GM21423 (cell line): ENCODE measurements around the gene RPL28.

Experiments used
- ATAC-seq: cut with Tn5 transposase; IDR thresholded peaks from one replicate; pipeline ENCODE4 v1.9.1; 2021; ENCODE audit warnings: mild to moderate bottlenecking, moderate library complexity; ENCODE audit not compliant: unreplicated experiment

The RPL28 gene

DNA sequence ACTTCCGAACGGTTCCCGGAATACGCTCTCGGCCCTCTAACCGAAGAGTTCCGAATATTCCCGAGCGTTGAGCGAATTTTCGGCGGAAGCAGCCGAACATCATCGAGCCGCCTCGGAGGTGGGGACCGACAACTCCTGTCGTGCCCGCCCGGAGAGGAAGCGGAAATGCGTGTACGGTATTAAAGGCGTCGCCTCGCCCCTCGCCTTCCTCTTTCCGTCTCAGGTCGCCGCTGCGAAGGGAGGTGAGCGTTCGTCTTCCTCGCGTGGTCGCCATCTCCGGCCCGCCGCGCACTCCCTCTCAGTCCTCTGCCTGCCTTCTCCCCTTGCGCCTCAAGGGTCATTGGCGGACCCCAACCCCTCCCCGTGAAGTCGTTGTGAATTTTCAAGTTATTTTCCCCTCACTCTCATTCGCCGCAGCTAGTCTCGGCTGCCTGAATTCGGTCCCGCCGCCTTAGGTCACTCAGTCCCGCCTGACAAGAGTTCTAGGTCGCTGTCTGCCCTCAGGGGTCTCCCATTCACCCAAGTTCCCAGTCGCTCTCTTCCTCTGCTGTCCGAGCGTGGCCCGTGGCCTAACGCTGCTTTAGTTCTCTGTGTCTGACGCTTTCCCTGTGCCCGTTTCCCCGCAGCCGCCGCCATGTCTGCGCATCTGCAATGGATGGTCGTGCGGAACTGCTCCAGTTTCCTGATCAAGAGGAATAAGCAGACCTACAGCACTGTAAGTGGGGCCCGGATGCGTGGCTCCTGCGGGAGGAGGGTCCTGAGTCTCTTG is at the start of gene RPL28:
Gene RPL28, plus strand, starts transcription at position 209 of the 769 bp plus-strand sequence. Its CDS starts 426 bp downstream, at position 635.
- ATAC-seq = peak; percentile 66

DNA sequence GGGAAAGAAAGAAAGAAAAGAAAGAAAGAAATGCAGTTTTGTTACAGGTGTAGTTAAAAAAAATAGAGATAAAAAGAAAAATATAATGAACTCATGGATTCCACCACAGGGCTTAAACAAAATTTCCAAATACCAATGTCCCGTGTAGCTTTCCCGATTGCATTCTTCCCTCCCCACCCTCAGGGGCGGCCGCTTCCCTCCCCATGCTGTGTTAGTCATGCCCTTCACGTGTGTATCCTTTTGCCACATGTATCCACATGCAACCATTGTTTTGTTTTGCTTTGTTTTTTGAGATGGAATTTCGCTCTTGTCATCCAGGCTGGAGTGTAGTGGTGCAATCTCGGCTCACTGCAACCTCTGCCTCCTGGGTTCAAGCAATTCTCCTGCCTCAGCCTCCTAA is 49.6 kb upstream of the RPL28 start:
- no peak for ATAC-seq

DNA sequence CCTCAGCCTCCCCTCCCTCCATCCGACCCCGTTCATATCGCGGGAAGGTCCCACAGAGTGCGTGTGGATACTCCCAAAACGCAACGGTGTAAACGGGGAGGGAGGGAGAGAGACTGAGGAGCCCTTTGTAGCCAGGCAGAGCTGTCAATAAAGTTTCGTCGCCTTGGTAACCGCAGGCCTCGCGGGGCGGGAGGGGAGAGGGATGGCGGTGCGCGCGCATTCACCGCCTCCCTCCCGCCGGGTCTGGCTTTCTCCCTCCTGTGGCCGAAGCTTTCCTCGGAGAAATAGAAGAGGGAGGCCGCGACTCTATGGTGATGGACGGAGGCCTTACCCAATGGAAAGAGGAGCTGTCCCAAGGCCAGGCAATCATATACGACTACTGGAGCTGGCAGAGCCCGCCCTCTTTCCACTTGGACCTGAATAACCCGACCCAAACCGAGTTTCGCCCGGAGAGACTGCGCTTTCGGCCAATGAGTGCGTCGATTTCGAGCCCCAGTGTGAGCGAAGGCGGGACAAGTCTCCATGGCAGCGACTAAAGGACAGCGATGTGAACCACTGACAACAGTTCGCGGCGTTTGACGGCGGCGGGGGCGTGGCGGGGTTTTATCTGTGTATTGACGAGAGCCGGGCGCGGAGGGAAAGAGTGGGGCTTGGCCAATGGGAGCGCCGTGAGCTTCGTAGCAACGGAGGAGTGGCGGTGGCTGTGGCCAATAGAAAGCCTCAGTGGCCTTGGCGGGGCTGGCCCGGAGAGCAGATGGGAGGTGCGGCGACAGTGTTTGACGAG is 46.4 kb upstream of the RPL28 start, which contains the start of gene KMT5C:
Gene KMT5C, plus strand, starts transcription at position 772 of the 784 bp plus-strand sequence. CDS start 2,061 bp downstream, outside the sequence.
- ATAC-seq = peak; percentile 75

DNA sequence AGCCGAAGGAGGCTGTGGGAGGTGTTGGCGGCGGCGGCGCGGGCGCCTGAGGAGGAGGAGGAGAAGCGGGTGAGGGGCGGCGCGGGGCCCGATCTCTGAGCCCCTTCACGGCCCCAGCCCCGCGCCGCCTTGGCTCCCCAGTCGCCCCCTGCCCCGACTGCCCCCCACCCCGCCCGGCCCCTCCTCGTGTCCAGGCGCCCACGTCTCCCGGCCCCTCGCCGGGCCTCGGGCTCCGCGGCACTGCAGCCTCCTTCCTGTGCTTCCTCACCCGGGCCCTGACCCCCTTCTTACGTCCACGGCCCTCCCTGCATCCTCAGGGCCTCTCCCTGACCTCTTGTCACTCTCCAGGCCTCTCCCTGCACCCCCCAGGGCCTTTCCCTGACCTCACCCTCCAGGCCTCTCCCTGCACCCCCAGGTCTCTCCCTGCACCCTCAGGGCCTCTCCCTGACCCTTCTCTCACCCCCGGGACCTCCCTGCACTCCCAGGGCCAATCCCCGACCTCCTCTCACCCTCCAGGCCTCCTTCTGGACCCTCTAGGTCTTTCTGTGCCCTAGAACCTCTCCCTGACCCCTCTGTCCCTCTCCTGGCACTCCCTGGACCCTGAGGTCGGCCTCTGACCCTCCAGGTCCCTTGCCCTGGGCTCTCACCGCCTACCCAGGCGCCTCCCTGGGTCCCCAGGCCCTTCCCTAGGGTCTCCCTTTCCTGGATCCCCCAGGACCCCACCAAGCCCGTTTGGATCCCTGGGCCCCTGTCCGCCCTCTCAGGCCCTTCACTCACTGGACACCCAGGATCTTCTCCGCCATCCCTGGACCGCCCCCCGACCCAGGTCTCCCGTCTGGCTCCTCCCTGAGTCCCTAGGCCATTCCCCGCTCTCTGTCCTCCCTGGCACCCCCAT is 45.6 kb upstream of the RPL28 start:
- ATAC-seq = no peak

DNA sequence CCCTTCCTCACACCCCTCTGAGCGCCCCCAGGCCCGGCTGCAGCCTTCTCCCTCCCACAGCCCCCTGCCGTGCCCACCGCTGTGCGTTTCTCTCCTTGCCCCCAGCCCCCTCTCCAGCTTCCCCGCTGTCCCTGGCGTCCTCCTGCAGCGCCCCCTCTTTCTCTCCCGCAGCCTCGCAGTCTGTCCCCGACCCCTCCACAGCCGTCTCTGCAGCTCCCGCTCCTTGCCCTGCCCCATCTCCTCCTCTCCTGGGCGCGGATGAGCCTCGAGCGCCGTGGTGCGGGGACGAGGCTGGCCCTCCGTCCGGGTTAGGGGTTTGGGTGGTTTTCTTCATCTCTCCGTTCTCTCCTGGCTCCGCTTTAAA is 45.0 kb upstream of the RPL28 start:
- no peak for ATAC-seq

DNA sequence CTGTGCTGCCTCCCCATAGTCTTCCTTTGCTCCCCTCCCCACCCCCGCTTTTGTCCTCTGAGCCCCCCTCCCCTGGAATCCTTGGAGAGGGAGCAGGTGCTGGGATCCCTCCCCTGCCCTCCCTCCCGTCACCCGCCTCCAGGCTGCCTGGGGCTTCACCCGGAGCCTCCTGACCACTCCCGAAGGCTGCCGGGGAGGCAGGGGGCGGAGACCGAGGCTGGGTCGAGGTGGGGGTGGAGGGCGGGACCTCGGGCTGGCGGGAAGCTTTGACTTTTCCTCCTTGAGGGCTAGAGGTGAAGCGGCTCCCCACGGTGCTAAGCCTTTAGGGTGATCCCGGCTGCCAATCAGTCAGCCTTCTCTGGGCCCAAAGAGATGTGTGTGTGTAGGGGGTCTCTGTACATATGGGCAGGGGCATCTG is 44.6 kb upstream of the RPL28 start:
- ATAC-seq = no peak

DNA sequence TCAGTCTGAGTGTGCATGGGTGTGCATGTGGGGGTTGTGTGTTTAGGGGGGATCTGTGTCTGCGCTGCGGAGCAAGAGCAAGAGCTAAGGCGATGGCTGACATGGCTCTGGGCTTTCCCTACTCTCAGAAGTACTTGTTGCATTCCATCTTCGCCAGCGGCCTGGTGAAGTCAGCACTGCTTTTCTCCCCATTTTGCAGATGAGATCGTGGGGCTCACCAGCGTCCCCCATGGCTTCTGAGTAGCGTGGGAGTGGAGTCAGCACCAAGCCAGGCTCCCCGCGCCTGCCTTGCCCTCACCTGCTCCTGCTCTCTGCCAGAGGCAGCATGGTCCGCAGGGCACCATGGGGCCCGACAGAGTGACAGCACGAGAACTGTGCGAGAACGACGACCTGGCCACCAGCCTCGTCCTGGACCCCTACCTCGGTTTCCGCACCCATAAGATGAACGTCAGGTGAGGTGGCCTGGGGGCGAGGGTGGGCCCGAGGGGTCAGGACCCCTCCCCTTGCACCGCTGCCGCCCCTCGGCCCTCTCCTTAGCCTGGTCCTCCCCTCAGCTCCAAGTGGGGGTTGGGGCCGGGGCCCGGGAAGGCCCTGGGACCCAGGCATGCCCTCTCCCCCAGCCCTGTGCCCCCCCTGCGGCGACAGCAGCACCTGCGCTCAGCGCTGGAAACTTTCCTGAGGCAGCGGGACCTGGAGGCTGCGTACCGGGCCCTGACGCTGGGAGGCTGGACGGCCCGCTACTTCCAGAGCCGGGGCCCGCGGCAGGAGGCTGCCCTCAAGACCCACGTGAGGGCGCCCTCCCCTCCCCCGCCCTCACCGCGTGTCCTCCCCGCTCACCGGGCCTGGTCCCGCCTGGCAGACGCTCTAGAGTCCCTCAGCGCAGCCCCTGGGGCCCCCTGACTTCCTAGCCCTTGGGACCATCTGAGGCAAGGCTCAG is 43.9 kb upstream of the RPL28 start:
- ATAC-seq = no peak

DNA sequence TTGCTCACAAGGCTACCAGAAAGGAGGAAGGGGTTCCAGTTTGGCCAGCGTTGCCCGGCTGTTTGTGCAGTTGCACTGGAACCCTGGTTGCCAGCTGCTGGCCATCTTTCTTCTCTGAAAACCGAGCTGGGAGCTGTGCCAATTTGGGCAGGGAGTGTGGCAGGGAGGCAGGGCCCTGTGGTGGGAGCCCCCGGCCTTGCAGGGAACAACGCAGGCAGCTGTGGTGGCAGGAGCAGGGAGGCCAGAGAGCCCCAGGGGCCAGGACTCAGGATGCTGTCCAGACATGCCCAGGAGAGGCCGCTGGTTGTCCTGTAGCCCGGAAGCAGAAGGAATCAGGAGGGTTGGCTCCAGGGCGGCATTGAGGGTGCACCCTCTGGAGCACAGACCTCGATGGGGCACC is 41.3 kb upstream of the RPL28 start:
- no peak for ATAC-seq

DNA sequence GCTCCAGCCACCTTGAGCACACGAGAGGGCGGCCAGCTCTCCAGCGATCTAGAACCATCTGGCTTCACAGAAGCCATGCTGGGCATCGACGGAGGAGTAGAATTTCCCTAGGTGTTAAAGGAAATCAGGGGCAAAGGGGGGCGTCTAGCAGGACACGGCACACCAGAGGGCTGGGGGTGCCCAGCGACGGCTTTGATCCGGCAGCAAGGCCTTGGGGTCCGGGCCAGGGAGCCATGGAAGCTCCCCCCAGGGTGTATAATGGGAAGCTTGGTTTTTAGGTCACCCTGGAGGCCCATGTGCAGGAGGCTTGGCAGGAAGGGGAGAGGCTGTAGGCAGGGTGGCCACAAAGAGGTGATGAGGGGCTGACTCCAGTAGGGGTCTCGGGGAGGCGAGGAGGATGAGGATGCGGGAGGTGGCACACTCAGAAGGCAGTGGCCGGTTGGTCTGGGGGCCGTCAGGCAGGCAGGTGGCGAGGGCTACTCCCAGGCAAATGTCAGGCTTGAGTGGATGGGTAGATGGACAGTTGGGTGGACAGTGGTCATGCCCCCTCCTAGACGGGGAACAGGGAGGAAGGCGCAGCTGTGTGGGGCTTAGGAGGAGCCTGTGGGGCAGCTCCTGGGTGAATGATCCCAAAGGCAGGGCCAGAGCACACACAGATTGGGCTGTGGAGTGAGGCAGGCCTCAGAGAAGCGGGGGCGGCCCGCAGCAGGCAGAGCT is 40.5 kb upstream of the RPL28 start:
- no peak for ATAC-seq

DNA sequence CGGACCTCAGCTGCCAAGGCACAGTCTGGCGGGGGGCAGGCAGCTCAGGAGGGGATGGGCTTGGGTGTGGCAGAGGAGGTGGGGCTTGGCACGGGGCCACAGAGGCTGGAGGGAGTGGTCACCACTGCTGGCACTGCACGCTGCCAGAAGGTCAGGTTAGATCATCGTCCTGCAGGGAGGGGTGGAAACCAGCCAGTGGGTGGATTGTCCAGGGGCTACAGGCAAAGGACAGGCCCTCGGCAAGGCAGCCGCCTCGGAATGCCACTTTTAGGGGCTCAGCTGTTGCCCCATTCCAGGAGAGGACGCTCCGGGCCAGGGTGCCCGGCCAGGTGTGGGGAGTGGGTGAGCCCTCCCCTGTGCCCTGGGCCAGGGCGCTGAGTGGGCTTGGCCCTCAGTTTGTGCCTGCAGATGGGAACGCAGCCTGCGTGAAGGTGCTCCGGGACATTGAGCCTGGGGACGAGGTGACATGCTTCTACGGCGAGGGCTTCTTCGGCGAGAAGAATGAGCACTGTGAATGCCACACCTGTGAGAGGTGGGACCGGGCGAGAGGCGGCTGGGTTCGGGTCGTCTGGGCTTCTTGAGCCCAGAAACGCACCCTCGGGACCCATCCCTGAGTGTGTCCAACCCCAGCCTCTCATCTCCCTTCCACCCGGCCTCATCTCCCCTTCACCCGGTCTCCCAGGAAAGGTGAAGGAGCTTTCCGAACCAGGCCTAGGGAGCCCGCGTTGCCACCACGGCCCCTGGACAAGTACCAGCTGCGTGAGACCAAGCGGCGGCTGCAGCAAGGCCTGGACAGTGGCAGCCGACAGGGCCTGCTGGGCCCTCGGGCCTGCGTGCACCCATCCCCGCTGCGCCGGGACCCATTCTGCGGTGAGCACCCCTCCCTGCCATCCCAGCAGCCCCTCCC is 39.7 kb upstream of the RPL28 start:
- no peak for ATAC-seq

DNA sequence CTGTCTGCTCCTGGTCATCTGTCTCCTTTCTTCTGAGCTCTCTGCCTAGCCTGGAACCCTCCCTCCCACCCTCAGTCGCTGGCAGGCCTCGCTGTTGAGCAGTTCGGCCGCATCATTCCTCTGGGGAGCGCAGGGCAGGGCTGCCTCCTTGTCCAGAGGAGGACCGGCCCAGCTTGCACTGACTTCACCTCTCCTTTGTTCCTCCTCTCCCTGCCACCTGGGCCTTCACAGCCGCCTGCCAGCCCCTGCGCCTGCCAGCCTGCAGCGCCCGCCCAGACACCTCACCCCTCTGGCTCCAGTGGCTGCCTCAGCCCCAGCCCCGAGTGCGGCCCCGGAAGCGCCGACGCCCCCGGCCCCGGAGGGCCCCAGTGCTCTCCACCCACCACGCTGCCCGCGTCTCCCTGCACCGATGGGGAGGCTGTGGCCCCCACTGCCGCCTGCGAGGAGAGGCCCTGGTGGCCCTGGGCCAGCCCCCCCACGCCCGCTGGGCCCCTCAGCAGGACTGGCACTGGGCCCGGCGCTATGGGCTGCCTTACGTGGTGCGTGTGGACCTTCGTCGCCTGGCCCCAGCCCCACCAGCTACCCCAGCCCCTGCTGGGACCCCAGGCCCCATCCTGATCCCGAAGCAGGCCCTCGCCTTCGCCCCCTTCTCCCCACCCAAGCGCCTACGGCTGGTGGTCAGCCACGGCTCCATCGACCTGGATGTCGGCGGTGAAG is 38.8 kb upstream of the RPL28 start:
- ATAC-seq = no peak

DNA sequence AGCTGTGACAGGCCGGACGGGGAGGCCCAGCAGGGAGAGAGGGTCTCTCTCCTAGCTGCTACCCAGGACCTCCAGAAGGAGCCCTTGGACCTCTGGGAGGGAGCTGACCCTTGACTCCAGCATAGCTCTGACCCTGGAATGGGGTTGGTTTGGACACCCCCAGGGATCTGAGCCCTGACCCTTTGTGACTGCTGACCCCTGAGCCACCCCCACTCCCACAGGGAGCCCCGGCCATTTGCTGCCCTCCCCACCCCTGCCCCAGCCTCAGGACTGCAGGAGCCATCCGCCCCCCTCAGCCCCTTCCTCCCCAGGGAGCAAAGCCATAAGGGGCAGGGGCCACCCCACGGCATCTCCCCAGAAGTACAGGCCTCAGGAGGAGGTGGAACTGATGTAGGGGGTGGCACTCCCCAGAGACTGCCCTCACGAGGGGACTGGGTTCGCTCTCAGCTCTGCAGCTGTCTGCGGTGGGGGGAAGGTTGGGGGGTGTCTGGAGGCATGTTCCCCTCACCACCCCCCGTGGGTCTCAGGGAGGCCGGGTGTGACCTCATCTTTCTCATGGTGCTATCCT is 38.2 kb upstream of the RPL28 start:
- ATAC-seq = no peak

DNA sequence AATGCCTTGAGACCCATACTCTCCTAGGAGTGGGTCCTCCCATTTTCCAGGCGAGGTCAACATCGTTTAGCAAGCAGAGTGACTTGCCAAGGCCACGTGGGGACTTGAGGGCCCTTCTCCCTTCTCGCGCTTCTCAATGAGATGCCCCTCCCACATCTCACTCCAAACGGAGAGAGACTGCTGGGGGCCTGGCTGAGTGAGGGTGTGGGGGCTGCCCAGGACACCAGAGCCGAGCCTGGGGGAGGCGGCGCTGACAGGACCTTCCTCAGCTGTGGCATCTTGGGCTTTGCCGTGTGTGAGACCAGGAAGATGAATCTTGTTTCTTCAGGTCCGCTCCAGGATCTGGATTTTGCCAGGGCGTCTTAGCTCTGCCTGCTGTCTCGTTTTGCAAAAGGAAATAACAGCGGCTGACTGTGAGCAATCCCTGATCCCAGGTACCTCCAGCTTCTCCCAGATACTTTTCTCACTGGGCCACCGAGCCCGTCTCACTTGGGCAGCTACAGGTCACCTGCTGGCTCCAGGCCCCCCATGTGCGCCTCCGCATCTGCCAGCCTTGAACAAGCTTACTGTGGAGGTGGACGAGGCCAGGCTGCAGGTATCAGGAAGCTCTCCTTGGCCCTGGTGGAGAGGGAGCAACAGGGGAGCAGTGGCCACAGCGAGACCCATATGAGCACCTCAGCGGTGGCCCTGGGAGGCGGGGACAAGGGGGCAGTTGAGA is 37.3 kb upstream of the RPL28 start:
- no peak for ATAC-seq

DNA sequence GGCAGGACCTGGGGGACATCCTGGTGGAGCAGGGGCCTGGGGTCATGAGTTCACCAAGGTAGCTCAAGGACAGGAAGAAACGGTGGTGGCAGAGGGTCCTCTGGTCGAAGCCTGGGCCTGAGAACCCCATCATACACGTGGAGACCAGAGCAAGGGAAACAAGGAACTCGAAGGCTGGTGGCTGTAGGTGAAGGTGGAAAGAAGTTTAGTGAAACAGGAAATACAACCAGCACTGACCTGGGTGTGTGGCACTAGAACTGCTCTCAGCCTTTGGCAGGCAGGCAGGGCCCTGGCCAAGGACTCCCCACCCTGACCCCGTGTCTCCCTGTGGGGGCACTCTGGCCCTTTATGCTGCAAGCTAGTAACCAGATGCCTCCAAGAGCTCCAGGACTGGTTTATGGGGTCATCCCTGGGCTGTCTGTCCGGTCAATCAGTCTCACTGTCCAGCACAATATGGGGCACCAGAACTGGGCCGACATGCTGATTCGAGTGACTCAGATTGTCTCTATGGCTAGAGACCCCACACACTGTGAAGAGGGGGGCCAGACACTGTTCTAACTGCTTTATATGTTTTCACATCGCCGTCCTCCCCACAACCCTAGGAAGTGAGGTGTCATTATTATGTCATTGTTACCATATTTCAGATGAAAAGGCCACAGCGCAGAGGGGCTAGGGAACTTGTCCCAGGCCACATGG is 35.0 kb upstream of the RPL28 start:
- no peak for ATAC-seq

DNA sequence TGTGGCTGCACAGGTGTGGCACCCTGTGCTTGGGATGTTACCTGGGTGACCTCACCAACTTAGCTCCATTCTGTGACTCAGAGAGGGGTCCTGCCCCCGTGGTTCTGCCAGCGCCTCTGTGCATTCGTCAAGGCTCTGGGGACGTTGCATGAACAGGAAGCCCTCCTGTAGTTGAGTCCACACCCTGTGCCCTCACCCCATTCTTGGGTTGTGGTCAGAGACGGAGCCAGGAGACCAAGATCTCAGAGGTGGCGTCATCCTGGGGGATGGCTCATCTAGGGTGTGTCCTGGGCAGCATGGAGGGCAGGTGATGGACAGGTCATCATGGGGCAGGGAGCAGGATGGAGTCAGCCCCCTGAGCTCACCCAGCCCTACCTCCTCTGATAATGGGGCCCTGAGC is 33.7 kb upstream of the RPL28 start:
- ATAC-seq = no peak

DNA sequence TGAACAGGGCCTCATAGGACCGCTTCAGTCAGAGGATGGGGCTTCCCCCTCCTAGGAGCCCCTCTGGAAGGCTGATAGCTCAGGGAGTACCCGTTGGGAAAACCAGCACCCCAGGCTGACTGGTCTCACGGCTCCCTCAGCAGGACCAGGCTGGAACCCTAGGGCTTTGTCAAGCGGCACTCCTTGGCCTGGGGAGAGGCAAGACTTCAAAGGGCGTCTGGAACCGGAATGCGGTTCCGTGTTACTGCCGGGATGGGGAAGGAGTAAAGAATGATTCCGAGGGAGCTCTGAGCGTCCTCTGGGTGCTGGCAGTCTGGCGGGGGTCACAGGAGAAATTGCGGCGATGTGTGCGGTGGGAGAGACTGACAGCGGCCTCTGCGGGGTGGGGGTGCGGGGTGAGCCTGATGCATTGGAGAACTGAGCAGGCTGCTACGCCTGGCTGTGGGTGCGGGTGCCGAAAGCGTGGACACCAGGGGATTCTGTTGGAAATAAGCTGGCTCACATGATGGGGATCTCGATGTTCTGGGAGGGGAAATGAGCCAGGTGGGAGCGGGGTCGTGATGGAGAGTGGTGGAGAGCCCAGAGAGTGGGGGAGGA is 33.1 kb upstream of the RPL28 start:
- no peak for ATAC-seq
